ENCODE data around the gene GPHN.
"Not testable (repeated sequence)": the region's sequence is repeated elsewhere in the genome, so short reads cannot be mapped to it uniquely, and the experiment has no call there.

Gene GPHN

GRCh38 chr14:67031920-67032774 is 524.2 kb downstream of the GPHN start:
- Histone ChIP-seq H3K4me1 (ENCODE audit: insufficient read depth, low read length) (no peaks in the 10 kb centered on the region), H3K27me3 (ENCODE audit: insufficient read depth, low read length) (no peaks in the 10 kb centered on the region), H3K4me3 (ENCODE audit: low read length) (no peak overlapping the region), H3K9me3 (ENCODE audit: low read length) (peaks cover 5% of the 10 kb centered on the region), H3K36me3 (ENCODE audit: insufficient read depth, low read length) (peaks cover 10% of the 10 kb centered on the region), H2AFZ (ENCODE audit: low read depth, low read length) (no peak overlapping the region)

GRCh38 chr14:67045440-67045839 is 537.5 kb downstream of the GPHN start:
- H3K4me1 ChIP-seq (ENCODE audit: insufficient read depth, low read length) = no peaks in the 10 kb centered on the region
- peaks cover under 1% of the 10 kb centered on the region for H3K36me3 ChIP-seq (ENCODE audit: insufficient read depth, low read length)
- peaks cover 2% of the 10 kb centered on the region for H3K9me3 ChIP-seq (ENCODE audit: low read length)
- H3K4me3 ChIP-seq (ENCODE audit: low read length) = no peak overlapping the region
- no peaks in the 10 kb centered on the region for H3K27me3 ChIP-seq (ENCODE audit: insufficient read depth, low read length)
- no peak overlapping the region for H2AFZ ChIP-seq (ENCODE audit: low read depth, low read length)

GRCh38 chr14:67050896-67051295 is 542.9 kb downstream of the GPHN start:
- Histone ChIP-seq H2AFZ (ENCODE audit: low read depth, low read length) (no peak overlapping the region), H3K36me3 (ENCODE audit: insufficient read depth, low read length) (peaks cover 5% of the 10 kb centered on the region), H3K4me3 (ENCODE audit: low read length) (no peak overlapping the region), H3K4me1 (ENCODE audit: insufficient read depth, low read length) (no peaks in the 10 kb centered on the region), H3K27me3 (ENCODE audit: insufficient read depth, low read length) (no peaks in the 10 kb centered on the region), H3K9me3 (ENCODE audit: low read length) (peaks cover 8% of the 10 kb centered on the region)

GRCh38 chr14:67056684-67057083 is 548.7 kb downstream of the GPHN start:
- peaks cover 3% of the 10 kb centered on the region for H3K9me3 ChIP-seq (ENCODE audit: low read length)
- H3K4me1 ChIP-seq (ENCODE audit: insufficient read depth, low read length) = peaks cover 4% of the 10 kb centered on the region
- no peak overlapping the region for H3K4me3 ChIP-seq (ENCODE audit: low read length)
- no peak overlapping the region for H2AFZ ChIP-seq (ENCODE audit: low read depth, low read length)
- no peaks in the 10 kb centered on the region for H3K27me3 ChIP-seq (ENCODE audit: insufficient read depth, low read length)
- peaks cover 4% of the 10 kb centered on the region for H3K36me3 ChIP-seq (ENCODE audit: insufficient read depth, low read length)

- Histone ChIP-seq H3K9me3 (ENCODE audit: low read length) (peaks cover 4% of the 10 kb centered on the region), H3K36me3 (ENCODE audit: insufficient read depth, low read length) (peaks cover 4% of the 10 kb centered on the region), H3K27me3 (ENCODE audit: insufficient read depth, low read length) (no peaks in the 10 kb centered on the region), H3K4me1 (ENCODE audit: insufficient read depth, low read length) (peaks cover 4% of the 10 kb centered on the region), H2AFZ (ENCODE audit: low read depth, low read length) (no peak overlapping the region), H3K4me3 (ENCODE audit: low read length) (no peak overlapping the region)
These were observed 551.6 kb downstream of the GPHN start for GRCh38 chr14:67059596-67059995.

- Histone ChIP-seq H3K4me3 (ENCODE audit: low read length) (no peak overlapping the region), H2AFZ (ENCODE audit: low read depth, low read length) (no peak overlapping the region), H3K27me3 (ENCODE audit: insufficient read depth, low read length) (no peaks in the 10 kb centered on the region), H3K4me1 (ENCODE audit: insufficient read depth, low read length) (peaks cover 4% of the 10 kb centered on the region), H3K9me3 (ENCODE audit: low read length) (peaks cover 4% of the 10 kb centered on the region), H3K36me3 (ENCODE audit: insufficient read depth, low read length) (peaks cover 4% of the 10 kb centered on the region)
These were observed 552.6 kb downstream of the GPHN start for GRCh38 chr14:67060546-67060945.

- H3K27me3 ChIP-seq (ENCODE audit: insufficient read depth, low read length); H2AFZ ChIP-seq (ENCODE audit: low read depth, low read length); H3K9me3 ChIP-seq (ENCODE audit: low read length); H3K4me1 ChIP-seq (ENCODE audit: insufficient read depth, low read length); H3K4me3 ChIP-seq (ENCODE audit: low read length); H3K36me3 ChIP-seq (ENCODE audit: insufficient read depth, low read length): not testable (repeated sequence)
These were observed 559.3 kb downstream of the GPHN start for GRCh38 chr14:67067070-67067814.

GRCh38 chr14:67068251-67068650 is 560.3 kb downstream of the GPHN start:
- no peak overlapping the region for H3K4me3 ChIP-seq (ENCODE audit: low read length)
- H3K9me3 ChIP-seq (ENCODE audit: low read length) = peaks cover under 1% of the 10 kb centered on the region
- no peak overlapping the region for H2AFZ ChIP-seq (ENCODE audit: low read depth, low read length)
- no peaks in the 10 kb centered on the region for H3K4me1 ChIP-seq (ENCODE audit: insufficient read depth, low read length)
- H3K36me3 ChIP-seq (ENCODE audit: insufficient read depth, low read length) = no peaks in the 10 kb centered on the region
- no peaks in the 10 kb centered on the region for H3K27me3 ChIP-seq (ENCODE audit: insufficient read depth, low read length)

GRCh38 chr14:67071506-67071905 is 563.6 kb downstream of the GPHN start:
- no peak overlapping the region for H2AFZ ChIP-seq (ENCODE audit: low read depth, low read length)
- H3K4me3 ChIP-seq (ENCODE audit: low read length) = no peak overlapping the region
- no peaks in the 10 kb centered on the region for H3K4me1 ChIP-seq (ENCODE audit: insufficient read depth, low read length)
- H3K27me3 ChIP-seq (ENCODE audit: insufficient read depth, low read length) = no peaks in the 10 kb centered on the region
- H3K36me3 ChIP-seq (ENCODE audit: insufficient read depth, low read length) = no peaks in the 10 kb centered on the region
- no peaks in the 10 kb centered on the region for H3K9me3 ChIP-seq (ENCODE audit: low read length)

- no peaks in the 10 kb centered on the region for H3K36me3 ChIP-seq (ENCODE audit: insufficient read depth, low read length)
- no peaks in the 10 kb centered on the region for H3K4me1 ChIP-seq (ENCODE audit: insufficient read depth, low read length)
- H2AFZ ChIP-seq (ENCODE audit: low read depth, low read length) = no peak overlapping the region
- peaks cover 3% of the 10 kb centered on the region for H3K9me3 ChIP-seq (ENCODE audit: low read length)
- no peak overlapping the region for H3K4me3 ChIP-seq (ENCODE audit: low read length)
- no peaks in the 10 kb centered on the region for H3K27me3 ChIP-seq (ENCODE audit: insufficient read depth, low read length)
These were observed 570.0 kb downstream of the GPHN start for GRCh38 chr14:67077921-67078320.

- Histone ChIP-seq H3K4me3 (ENCODE audit: low read length) (no peak overlapping the region), H2AFZ (ENCODE audit: low read depth, low read length) (no peak overlapping the region), H3K9me3 (ENCODE audit: low read length) (peaks cover 3% of the 10 kb centered on the region), H3K27me3 (ENCODE audit: insufficient read depth, low read length) (no peaks in the 10 kb centered on the region), H3K36me3 (ENCODE audit: insufficient read depth, low read length) (no peaks in the 10 kb centered on the region), H3K4me1 (ENCODE audit: insufficient read depth, low read length) (no peaks in the 10 kb centered on the region)
These were observed 571.9 kb downstream of the GPHN start for GRCh38 chr14:67079846-67080245.

- Histone ChIP-seq H2AFZ (ENCODE audit: low read depth, low read length) (no peak overlapping the region), H3K4me3 (ENCODE audit: low read length) (no peak overlapping the region), H3K4me1 (ENCODE audit: insufficient read depth, low read length) (no peaks in the 10 kb centered on the region), H3K27me3 (ENCODE audit: insufficient read depth, low read length) (no peaks in the 10 kb centered on the region), H3K36me3 (ENCODE audit: insufficient read depth, low read length) (peaks cover 3% of the 10 kb centered on the region), H3K9me3 (ENCODE audit: low read length) (no peaks in the 10 kb centered on the region)
These were observed 600.3 kb downstream of the GPHN start for GRCh38 chr14:67108230-67108629.

GRCh38 chr14:67111022-67111421 is 603.1 kb downstream of the GPHN start:
- Histone ChIP-seq H3K9me3 (ENCODE audit: low read length) (no peaks in the 10 kb centered on the region), H3K36me3 (ENCODE audit: insufficient read depth, low read length) (peaks cover 3% of the 10 kb centered on the region), H3K4me1 (ENCODE audit: insufficient read depth, low read length) (no peaks in the 10 kb centered on the region)

More at GRCh38 chr14:67111022-67111421, 603.1 kb downstream of the GPHN start:
- Histone ChIP-seq H2AFZ (ENCODE audit: low read depth, low read length) (no peak overlapping the region), H3K4me3 (ENCODE audit: low read length) (no peak overlapping the region), H3K27me3 (ENCODE audit: insufficient read depth, low read length) (no peaks in the 10 kb centered on the region)

Data from neuron (in vitro differentiated cells).